NCI-H82 treated with DMSO at 0.1 percent for 48 hours (cell line): ENCODE results near the gene HGD.
"Not testable (repeated sequence)": the region's sequence is repeated elsewhere in the genome, so short reads cannot be mapped to it uniquely, and the experiment has no call there.

Experiments used
- DNase-seq: peaks from one replicate; lab custom pipeline; 2025; ENCODE audit not compliant: unreplicated experiment; lab: John Stamatoyannopoulos, UW

Gene HGD

GRCh38 chr3:120682095-120682681 lies at the start of gene HGD:
HGD (minus strand) TSS chr3:120682239; CDS start chr3:120682111, 128 bp downstream.
- DNase-seq: no peak

- no peak for DNase-seq
These were observed 48.8 kb upstream of the HGD start for GRCh38 chr3:120730576-120731542.

- DNase-seq: no peak
These were observed 44.8 kb upstream of the HGD start for GRCh38 chr3:120726791-120727190.

GRCh38 chr3:120719167-120719834 lies 37.3 kb upstream of the HGD start:
- DNase-seq: not testable (repeated sequence)

GRCh38 chr3:120713262-120713661 lies 31.2 kb upstream of the HGD start:
- no peak for DNase-seq

- peak; percentile 95 for DNase-seq
These were observed 28.3 kb upstream of the HGD start for GRCh38 chr3:120710369-120710768.

GRCh38 chr3:120708408-120708807 lies 26.4 kb upstream of the HGD start:
- DNase-seq: no peak

- DNase-seq: no peak
These were observed 24.9 kb upstream of the HGD start for GRCh38 chr3:120706950-120707349.

GRCh38 chr3:120705884-120706582 lies 24.0 kb upstream of the HGD start:
- DNase-seq: no peak

- no peak for DNase-seq
These were observed 17.3 kb upstream of the HGD start for GRCh38 chr3:120699333-120699732.

GRCh38 chr3:120693439-120694171 lies 11.6 kb upstream of the HGD start:
- no peak for DNase-seq

GRCh38 chr3:120689395-120689794 lies 7.4 kb upstream of the HGD start:
- no peak for DNase-seq

- no peak for DNase-seq
These were observed 6.1 kb upstream of the HGD start for GRCh38 chr3:120688121-120688520.

GRCh38 chr3:120685411-120685810 lies 3.4 kb upstream of the HGD start:
- no peak for DNase-seq

GRCh38 chr3:120684896-120685295 lies 2.9 kb upstream of the HGD start:
- DNase-seq: no peak

- no peak for DNase-seq
These were observed 1.7 kb upstream of the HGD start for GRCh38 chr3:120683671-120684301.

- no peak for DNase-seq
These were observed 1.2 kb upstream of the HGD start for GRCh38 chr3:120683213-120683612.

- no peak for DNase-seq
These were observed 467 bp downstream of the HGD start for GRCh38 chr3:120681506-120682038.

GRCh38 chr3:120681018-120681417 lies 1.0 kb downstream of the HGD start:
- DNase-seq: no peak
